HepG2 (cell line): ENCODE measurements around the gene PTGR1. TPM values are rescaled to one million over a fixed set of nuclear protein-coding genes. Genes with fewer than 3 reads are reported as not detected.

ENCODE experiments used
- ADNP ChIP-seq: sonication (generic); formaldehyde crosslinking; IDR thresholded peaks from 2 replicates; pipeline ENCODE4 v1.4.0; 2020; ENCODE audit warnings: missing genetic modification reagents
- EHMT2 ChIP-seq: fragments of 200-600 bp; sonication (generic); IDR thresholded peaks from 2 replicates; pipeline ENCODE4 v1.7.0; 2017; ENCODE audit warnings: antibody characterized with exemption, low read depth, low read length, borderline replicate concordance
- HNRNPL ChIP-seq: fragments of 200-400 bp; formaldehyde crosslinking; IDR thresholded peaks from 2 replicates; pipeline ENCODE4 v1.6.1; 2017; ENCODE audit warnings: mild to moderate bottlenecking, low read depth, low read length
- JARID2 ChIP-seq: sonication (generic); formaldehyde crosslinking; IDR thresholded peaks from 2 replicates; pipeline ENCODE4 v1.8.1; 2023; ENCODE audit warnings: missing genetic modification reagents, inconsistent platforms; ENCODE audit not compliant: insufficient replicate concordance
- ZNF367 ChIP-seq: sonication (generic); formaldehyde crosslinking; IDR thresholded peaks from 2 replicates; pipeline ENCODE4 v1.4.0; 2020; ENCODE audit warnings: missing genetic modification reagents, borderline replicate concordance
- ZNF557 ChIP-seq: sonication (generic); formaldehyde crosslinking; IDR thresholded peaks from 2 replicates; pipeline ENCODE4 v1.4.0; 2020; ENCODE audit warnings: missing genetic modification reagents
- ZNF615 ChIP-seq: sonication (generic); formaldehyde crosslinking; IDR thresholded peaks from 2 replicates; pipeline ENCODE4 v1.5.0; 2020; ENCODE audit warnings: mild to moderate bottlenecking, missing genetic modification reagents, borderline replicate concordance
- polyA plus RNA-seq, 8 experiments: library from polyadenylated mRNA; depleted of rRNA in 3 of 8; stranded (reverse) in 7 of 8; unstranded in 1 of 8; fragments of >200 nt; fragmentation: Illumina TruSeq in 4 of 8; extraction: Trizol in 4 of 8; gene quantifications; 2 replicates each; pipeline versions ENCODE4 v1.2.1 to v1.2.3, GENCODE V29; 2011 to 2016; ENCODE audit warnings: low read depth in 4 of 8, missing spikeins in 1 of 8, mixed read lengths in 1 of 8; ENCODE audit not compliant: insufficient read depth in 1 of 8
- total RNA-seq, 5 experiments: library from RNA; depleted of rRNA; stranded (reverse); fragments of >200 nt; fragmentation: Illumina TruSeq; extraction: Trizol; gene quantifications; 2 replicates each; pipeline ENCODE4 v1.2.3, GENCODE V29; 2016; ENCODE audit warnings: low read depth in 1 of 5
- TF ChIP-seq, protein P1 (sequence below): sonication (generic); formaldehyde crosslinking; IDR thresholded peaks from 2 replicates; pipeline ENCODE4 v1.4.0; 2020; ENCODE audit warnings: missing genetic modification reagents, borderline replicate concordance
- TF ChIP-seq, protein P2 (sequence below): sonication (generic); formaldehyde crosslinking; IDR thresholded peaks from 2 replicates; pipeline ENCODE4 v1.5.0; 2020; ENCODE audit warnings: missing genetic modification reagents
- TF ChIP-seq, protein P3 (sequence below): IDR thresholded peaks from 2 replicates; pipeline ENCODE4 v1.6.1; 2016; ENCODE audit warnings: missing compliant biosample characterization, missing genetic modification reagents, borderline replicate concordance
- TF ChIP-seq, protein P4 (sequence below): sonication (generic); formaldehyde crosslinking; IDR thresholded peaks from 2 replicates; pipeline ENCODE4 v1.4.0; 2020; ENCODE audit warnings: missing genetic modification reagents
- TF ChIP-seq, protein P5 (sequence below): sonication (generic); formaldehyde crosslinking; conservative IDR thresholded peaks from 2 replicates; pipeline ENCODE4 v1.8.0; 2022; ENCODE audit warnings: low read depth, missing genetic modification reagents
- TF ChIP-seq, protein P6 (sequence below): sonication (generic); formaldehyde crosslinking; IDR thresholded peaks from 2 replicates; pipeline ENCODE4 v1.4.0; 2020; ENCODE audit warnings: missing genetic modification reagents

PTGR1 gene
- total and polyA plus RNA-seq, 2 of the 13 experiments (the other 11 are each of a cell fraction or from before 2014, with no cell fraction given) = 6.0 to 15.8 TPM

DNA sequence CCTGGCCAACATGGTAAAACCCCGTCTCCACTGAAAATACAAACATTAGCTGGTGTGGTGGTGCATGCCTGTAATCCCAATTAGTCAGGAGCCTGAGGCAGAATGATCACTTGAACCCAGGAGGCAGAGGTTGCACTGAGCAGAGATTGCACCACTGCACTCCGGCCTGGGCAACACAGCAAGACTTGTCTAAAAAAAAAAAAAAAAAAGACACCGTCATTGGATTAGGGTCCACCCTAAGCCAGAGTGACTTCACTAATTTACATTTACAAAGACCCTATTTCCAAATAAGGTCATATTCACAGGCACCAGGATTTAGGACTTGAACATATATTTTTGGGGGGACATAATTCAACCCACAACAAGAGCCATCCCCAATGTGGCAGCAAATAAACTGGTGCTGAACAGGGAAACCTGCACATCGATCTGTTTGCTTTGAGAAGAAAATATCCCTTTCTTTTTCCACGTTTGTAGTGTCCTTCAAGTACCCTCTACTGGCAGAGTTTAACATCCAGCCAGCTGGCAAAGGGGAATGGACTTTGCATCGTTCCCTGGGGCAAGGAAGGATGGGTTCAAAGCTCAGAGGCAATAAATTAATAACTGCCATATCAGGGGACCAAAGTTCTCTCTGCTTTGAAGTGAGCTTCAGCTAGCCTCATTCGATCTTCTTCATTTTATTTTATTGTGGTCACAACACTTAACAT is 28.0 kb upstream of the PTGR1 start (continued):
- TF ChIP-seq, protein P1, sequence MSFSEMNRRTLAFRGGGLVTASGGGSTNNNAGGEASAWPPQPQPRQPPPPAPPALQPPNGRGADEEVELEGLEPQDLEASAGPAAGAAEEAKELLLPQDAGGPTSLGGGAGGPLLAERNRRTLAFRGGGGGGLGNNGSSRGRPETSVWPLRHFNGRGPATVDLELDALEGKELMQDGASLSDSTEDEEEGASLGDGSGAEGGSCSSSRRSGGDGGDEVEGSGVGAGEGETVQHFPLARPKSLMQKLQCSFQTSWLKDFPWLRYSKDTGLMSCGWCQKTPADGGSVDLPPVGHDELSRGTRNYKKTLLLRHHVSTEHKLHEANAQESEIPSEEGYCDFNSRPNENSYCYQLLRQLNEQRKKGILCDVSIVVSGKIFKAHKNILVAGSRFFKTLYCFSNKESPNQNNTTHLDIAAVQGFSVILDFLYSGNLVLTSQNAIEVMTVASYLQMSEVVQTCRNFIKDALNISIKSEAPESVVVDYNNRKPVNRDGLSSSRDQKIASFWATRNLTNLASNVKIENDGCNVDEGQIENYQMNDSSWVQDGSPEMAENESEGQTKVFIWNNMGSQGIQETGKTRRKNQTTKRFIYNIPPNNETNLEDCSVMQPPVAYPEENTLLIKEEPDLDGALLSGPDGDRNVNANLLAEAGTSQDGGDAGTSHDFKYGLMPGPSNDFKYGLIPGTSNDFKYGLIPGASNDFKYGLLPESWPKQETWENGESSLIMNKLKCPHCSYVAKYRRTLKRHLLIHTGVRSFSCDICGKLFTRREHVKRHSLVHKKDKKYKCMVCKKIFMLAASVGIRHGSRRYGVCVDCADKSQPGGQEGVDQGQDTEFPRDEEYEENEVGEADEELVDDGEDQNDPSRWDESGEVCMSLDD (CRISPR knock-in tag) = 0 out of 2 replicates have a peak, but pooled peaks have one; percentile 33
- no peak for TF ChIP-seq ZNF367 (CRISPR knock-in tag)
- no peak for TF ChIP-seq JARID2 (CRISPR knock-in tag)
- TF ChIP-seq ZNF557 (CRISPR knock-in tag) = no peak
- no peak for TF ChIP-seq ADNP (CRISPR knock-in tag)
- no peak for TF ChIP-seq HNRNPL
- TF ChIP-seq, protein P2, sequence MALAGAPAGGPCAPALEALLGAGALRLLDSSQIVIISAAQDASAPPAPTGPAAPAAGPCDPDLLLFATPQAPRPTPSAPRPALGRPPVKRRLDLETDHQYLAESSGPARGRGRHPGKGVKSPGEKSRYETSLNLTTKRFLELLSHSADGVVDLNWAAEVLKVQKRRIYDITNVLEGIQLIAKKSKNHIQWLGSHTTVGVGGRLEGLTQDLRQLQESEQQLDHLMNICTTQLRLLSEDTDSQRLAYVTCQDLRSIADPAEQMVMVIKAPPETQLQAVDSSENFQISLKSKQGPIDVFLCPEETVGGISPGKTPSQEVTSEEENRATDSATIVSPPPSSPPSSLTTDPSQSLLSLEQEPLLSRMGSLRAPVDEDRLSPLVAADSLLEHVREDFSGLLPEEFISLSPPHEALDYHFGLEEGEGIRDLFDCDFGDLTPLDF (CRISPR knock-in tag) = no peak
- TF ChIP-seq, protein P3, sequence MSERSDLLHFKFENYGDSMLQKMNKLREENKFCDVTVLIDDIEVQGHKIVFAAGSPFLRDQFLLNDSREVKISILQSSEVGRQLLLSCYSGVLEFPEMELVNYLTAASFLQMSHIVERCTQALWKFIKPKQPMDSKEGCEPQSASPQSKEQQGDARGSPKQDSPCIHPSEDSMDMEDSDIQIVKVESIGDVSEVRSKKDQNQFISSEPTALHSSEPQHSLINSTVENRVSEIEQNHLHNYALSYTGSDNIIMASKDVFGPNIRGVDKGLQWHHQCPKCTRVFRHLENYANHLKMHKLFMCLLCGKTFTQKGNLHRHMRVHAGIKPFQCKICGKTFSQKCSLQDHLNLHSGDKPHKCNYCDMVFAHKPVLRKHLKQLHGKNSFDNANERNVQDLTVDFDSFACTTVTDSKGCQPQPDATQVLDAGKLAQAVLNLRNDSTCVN = no peak
- TF ChIP-seq, protein P4, sequence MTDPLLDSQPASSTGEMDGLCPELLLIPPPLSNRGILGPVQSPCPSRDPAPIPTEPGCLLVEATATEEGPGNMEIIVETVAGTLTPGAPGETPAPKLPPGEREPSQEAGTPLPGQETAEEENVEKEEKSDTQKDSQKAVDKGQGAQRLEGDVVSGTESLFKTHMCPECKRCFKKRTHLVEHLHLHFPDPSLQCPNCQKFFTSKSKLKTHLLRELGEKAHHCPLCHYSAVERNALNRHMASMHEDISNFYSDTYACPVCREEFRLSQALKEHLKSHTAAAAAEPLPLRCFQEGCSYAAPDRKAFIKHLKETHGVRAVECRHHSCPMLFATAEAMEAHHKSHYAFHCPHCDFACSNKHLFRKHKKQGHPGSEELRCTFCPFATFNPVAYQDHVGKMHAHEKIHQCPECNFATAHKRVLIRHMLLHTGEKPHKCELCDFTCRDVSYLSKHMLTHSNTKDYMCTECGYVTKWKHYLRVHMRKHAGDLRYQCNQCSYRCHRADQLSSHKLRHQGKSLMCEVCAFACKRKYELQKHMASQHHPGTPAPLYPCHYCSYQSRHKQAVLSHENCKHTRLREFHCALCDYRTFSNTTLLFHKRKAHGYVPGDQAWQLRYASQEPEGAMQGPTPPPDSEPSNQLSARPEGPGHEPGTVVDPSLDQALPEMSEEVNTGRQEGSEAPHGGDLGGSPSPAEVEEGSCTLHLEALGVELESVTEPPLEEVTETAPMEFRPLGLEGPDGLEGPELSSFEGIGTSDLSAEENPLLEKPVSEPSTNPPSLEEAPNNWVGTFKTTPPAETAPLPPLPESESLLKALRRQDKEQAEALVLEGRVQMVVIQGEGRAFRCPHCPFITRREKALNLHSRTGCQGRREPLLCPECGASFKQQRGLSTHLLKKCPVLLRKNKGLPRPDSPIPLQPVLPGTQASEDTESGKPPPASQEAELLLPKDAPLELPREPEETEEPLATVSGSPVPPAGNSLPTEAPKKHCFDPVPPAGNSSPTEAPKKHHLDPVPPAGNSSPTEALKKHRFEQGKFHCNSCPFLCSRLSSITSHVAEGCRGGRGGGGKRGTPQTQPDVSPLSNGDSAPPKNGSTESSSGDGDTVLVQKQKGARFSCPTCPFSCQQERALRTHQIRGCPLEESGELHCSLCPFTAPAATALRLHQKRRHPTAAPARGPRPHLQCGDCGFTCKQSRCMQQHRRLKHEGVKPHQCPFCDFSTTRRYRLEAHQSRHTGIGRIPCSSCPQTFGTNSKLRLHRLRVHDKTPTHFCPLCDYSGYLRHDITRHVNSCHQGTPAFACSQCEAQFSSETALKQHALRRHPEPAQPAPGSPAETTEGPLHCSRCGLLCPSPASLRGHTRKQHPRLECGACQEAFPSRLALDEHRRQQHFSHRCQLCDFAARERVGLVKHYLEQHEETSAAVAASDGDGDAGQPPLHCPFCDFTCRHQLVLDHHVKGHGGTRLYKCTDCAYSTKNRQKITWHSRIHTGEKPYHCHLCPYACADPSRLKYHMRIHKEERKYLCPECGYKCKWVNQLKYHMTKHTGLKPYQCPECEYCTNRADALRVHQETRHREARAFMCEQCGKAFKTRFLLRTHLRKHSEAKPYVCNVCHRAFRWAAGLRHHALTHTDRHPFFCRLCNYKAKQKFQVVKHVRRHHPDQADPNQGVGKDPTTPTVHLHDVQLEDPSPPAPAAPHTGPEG = no peak
- TF ChIP-seq, protein P5, sequence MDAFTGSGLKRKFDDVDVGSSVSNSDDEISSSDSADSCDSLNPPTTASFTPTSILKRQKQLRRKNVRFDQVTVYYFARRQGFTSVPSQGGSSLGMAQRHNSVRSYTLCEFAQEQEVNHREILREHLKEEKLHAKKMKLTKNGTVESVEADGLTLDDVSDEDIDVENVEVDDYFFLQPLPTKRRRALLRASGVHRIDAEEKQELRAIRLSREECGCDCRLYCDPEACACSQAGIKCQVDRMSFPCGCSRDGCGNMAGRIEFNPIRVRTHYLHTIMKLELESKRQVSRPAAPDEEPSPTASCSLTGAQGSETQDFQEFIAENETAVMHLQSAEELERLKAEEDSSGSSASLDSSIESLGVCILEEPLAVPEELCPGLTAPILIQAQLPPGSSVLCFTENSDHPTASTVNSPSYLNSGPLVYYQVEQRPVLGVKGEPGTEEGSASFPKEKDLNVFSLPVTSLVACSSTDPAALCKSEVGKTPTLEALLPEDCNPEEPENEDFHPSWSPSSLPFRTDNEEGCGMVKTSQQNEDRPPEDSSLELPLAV (CRISPR knock-in tag) = no peak
- TF ChIP-seq ZNF615 (CRISPR knock-in tag) = no peak
- TF ChIP-seq, protein P6, sequence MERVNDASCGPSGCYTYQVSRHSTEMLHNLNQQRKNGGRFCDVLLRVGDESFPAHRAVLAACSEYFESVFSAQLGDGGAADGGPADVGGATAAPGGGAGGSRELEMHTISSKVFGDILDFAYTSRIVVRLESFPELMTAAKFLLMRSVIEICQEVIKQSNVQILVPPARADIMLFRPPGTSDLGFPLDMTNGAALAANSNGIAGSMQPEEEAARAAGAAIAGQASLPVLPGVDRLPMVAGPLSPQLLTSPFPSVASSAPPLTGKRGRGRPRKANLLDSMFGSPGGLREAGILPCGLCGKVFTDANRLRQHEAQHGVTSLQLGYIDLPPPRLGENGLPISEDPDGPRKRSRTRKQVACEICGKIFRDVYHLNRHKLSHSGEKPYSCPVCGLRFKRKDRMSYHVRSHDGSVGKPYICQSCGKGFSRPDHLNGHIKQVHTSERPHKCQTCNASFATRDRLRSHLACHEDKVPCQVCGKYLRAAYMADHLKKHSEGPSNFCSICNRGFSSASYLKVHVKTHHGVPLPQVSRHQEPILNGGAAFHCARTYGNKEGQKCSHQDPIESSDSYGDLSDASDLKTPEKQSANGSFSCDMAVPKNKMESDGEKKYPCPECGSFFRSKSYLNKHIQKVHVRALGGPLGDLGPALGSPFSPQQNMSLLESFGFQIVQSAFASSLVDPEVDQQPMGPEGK (CRISPR knock-in tag) = no peak
- TF ChIP-seq EHMT2 = no peak
